K562 (cell line): Measurements from ENCODE around the gene NDST1. TPM values are rescaled to one million over a fixed set of nuclear protein-coding genes. Genes with fewer than 3 reads are reported as not detected.

Source experiments
- ATAC-seq: fragments of 200-7000 bp; cut with Tn5 transposase; 3 replicates; pipeline ENCODE4 v1.9.1; 2020; ENCODE audit warnings: moderate library complexity
- BruUV-seq: library from RNA; stranded (reverse); fragments of 400-500 nt; replicated peaks from 2 replicates; lab custom pipeline; 2021; lab: Mats Ljungman, UMichigan
- CTCF ChIA-PET: fragments of 300-600 bp; formaldehyde crosslinking; extraction: SDS; loops from one replicate; lab custom pipeline; 2021; ENCODE audit warnings: low intra/inter-chr PET ratio; lab: Yijun Ruan, JAX
- POLR2A ChIA-PET: fragments of 300-600, 350-650 bp; sonication (Branson Sonifier 250); formaldehyde crosslinking; extraction: SDS; loops from one replicate; lab custom pipeline; 2021; ENCODE audit warnings: antibody characterized with exemption, inconsistent platforms; lab: Yijun Ruan, JAX
- DNase-seq, 4 experiments: peaks; one replicate each; pipeline versions ENCODE4 v3.0.0 to v3.0.0-alpha.2; 2011 to 2018; ENCODE audit warnings: low spot score in 3 of 4, mixed read lengths in 3 of 4; ENCODE audit errors: extremely low read depth in 1 of 4
- FAIRE-seq: peaks from 2 replicates; lab custom pipeline; 2011; peaks lifted over from hg19 to GRCh38; lab: Jason Lieb, UNC
- H2AFZ ChIP-seq: 2 replicates; pipeline ENCODE4 v1.6.0; 2011; ENCODE audit warnings: low read depth, low read length, control low read depth, inconsistent platforms
- H3K27ac ChIP-seq: fragments of 200-600 bp; 3 replicates; pipeline ENCODE4 v1.8.0; 2011; ENCODE audit warnings: low read depth, mild to moderate bottlenecking, control low read depth, inconsistent platforms, low read length, moderate library complexity, mixed read lengths; ENCODE audit errors: extremely low read depth
- H3K27me3 ChIP-seq, 2 experiments: fragments of 300-600 bp in 1 of 2; 2 replicates in 1 of 2; 3 replicates in 1 of 2; pipeline versions ENCODE4 v1.6.0 to v1.8.0; 2011; ENCODE audit warnings: inconsistent platforms in 2 of 2, low read length in 2 of 2, mild to moderate bottlenecking in 1 of 2, mixed read lengths in 1 of 2, moderate library complexity in 1 of 2; ENCODE audit not compliant: control insufficient read depth in 2 of 2, insufficient read depth in 2 of 2
- H3K36me3 ChIP-seq: fragments of 300-600 bp; 3 replicates; pipeline ENCODE4 v1.8.0; 2011; ENCODE audit warnings: mild to moderate bottlenecking, low read length, inconsistent platforms; ENCODE audit not compliant: control insufficient read depth, insufficient read depth
- H3K4me1 ChIP-seq, 2 experiments: fragments of 200-600 bp in 1 of 2; replicated peaks in 1 of 2; 2 replicates in 1 of 2; 3 replicates in 1 of 2; pipeline versions ENCODE4 v1.5.1 to v1.8.0; 2011; ENCODE audit warnings: inconsistent platforms in 2 of 2, low read length in 2 of 2, mild to moderate bottlenecking in 1 of 2, mixed read lengths in 1 of 2, moderate library complexity in 1 of 2; ENCODE audit not compliant: control insufficient read depth in 2 of 2, insufficient read depth in 2 of 2
- H3K4me2 ChIP-seq: 2 replicates; pipeline ENCODE4 v1.6.1; 2011; ENCODE audit warnings: low read length, control low read depth, inconsistent platforms, mixed read lengths; ENCODE audit not compliant: insufficient read depth
- H3K4me3 ChIP-seq: fragments of 200-600 bp; sonication (generic), shearing (Covaris generic); 2 replicates; pipeline ENCODE4 v1.5.1; 2016; ENCODE audit warnings: control low read depth, inconsistent platforms
- H3K79me2 ChIP-seq: fragments of 200-600 bp; 3 replicates; pipeline ENCODE4 v1.8.0; 2011; ENCODE audit warnings: low read length, inconsistent platforms; ENCODE audit not compliant: control insufficient read depth, insufficient read depth
- H3K9ac ChIP-seq, 2 experiments: 2 replicates each; pipeline versions ENCODE4 v1.6.0 to v1.6.1; 2011; ENCODE audit warnings: low read depth in 2 of 2, low read length in 2 of 2, control low read depth in 1 of 2, inconsistent platforms in 1 of 2, mild to moderate bottlenecking in 1 of 2, mixed read lengths in 1 of 2; ENCODE audit not compliant: insufficient read depth in 1 of 2
- H3K9me1 ChIP-seq: one replicate; pipeline ENCODE4 v1.6.0; 2011; ENCODE audit warnings: inconsistent platforms, mild to moderate bottlenecking, low read length, moderate library complexity; ENCODE audit not compliant: control insufficient read depth, insufficient read depth
- H3K9me3 ChIP-seq: replicated peaks from 2 replicates; pipeline ENCODE4 v1.5.1; 2011; ENCODE audit warnings: low read depth, low read length, inconsistent platforms; ENCODE audit not compliant: control insufficient read depth, insufficient read depth
- H4K20me1 ChIP-seq: replicated peaks from 2 replicates; pipeline ENCODE4 v1.6.1; 2011; ENCODE audit warnings: low read length, inconsistent platforms, mixed read lengths; ENCODE audit not compliant: control insufficient read depth, insufficient read depth
- ATF1 ChIP-seq, 2 experiments: fragments of 450-650 bp in 1 of 2; IDR thresholded peaks; 2 replicates each; pipeline ENCODE4 v1.6.1; 2016; ENCODE audit warnings: missing compliant biosample characterization in 1 of 2, missing genetic modification characterization in 1 of 2
- ATF7 ChIP-seq: fragments of 450-650 bp; IDR thresholded peaks from 2 replicates; pipeline ENCODE4 v1.7.1; 2014; ENCODE audit warnings: mild to moderate bottlenecking, moderate library complexity
- CEBPG ChIP-seq, 3 experiments: fragments of 200-800 bp in 1 of 3; sonication (Bioruptor generic) in 1 of 3; sonication (generic) in 1 of 3; formaldehyde crosslinking in 1 of 3; IDR thresholded peaks in 2 of 3; conservative IDR thresholded peaks in 1 of 3; 2 replicates each; pipeline versions ENCODE4 v1.6.1 to v1.8.0; 2016 to 2022; ENCODE audit warnings: missing compliant biosample characterization in 2 of 3, missing genetic modification characterization in 2 of 3, mild to moderate bottlenecking in 1 of 3, missing genetic modification reagents in 1 of 3
- HNRNPL ChIP-seq: fragments of 200-400 bp; formaldehyde crosslinking; IDR thresholded peaks from 2 replicates; pipeline ENCODE4 v1.6.1; 2017; ENCODE audit warnings: low read depth, mild to moderate bottlenecking, low read length
- JUND ChIP-seq, 2 experiments: IDR thresholded peaks; 2 replicates in 1 of 2; 3 replicates in 1 of 2; pipeline ENCODE4 v1.6.1; 2011; ENCODE audit warnings: borderline replicate concordance in 2 of 2, low read depth in 2 of 2, low read length in 2 of 2, improper control_type of control experiment in 1 of 2, missing biosample characterization in 1 of 2, missing genetic modification characterization in 1 of 2, missing genetic modification reagents in 1 of 2
- KLF10 ChIP-seq: fragments of 250-450 bp; sonication (Bioruptor Pico); IDR thresholded peaks from 2 replicates; pipeline ENCODE4 v1.6.1; 2021; ENCODE audit warnings: matching md5 sums
- MTA3 ChIP-seq: fragments of 450-650 bp; formaldehyde crosslinking; IDR thresholded peaks from 2 replicates; pipeline ENCODE4 v1.6.1; 2017; ENCODE audit warnings: mild to moderate bottlenecking, borderline replicate concordance
- NFIC ChIP-seq: fragments of 450-650 bp; IDR thresholded peaks from 2 replicates; pipeline ENCODE4 v1.6.1; 2017; ENCODE audit warnings: mild to moderate bottlenecking, inconsistent platforms
- RBM15 ChIP-seq: fragments of 200-400 bp; formaldehyde crosslinking; IDR thresholded peaks from 2 replicates; pipeline ENCODE4 v1.6.1; 2018; ENCODE audit warnings: mild to moderate bottlenecking, low read length, moderate library complexity; ENCODE audit not compliant: insufficient read depth
- RBM39 ChIP-seq: fragments of 200-400 bp; formaldehyde crosslinking; optimal IDR thresholded peaks from 2 replicates; pipeline ENCODE3; 2018; ENCODE audit warnings: low read depth, low read length
- SMAD4 ChIP-seq: fragments of 250-450 bp; sonication (Bioruptor Pico); conservative IDR thresholded peaks from 2 replicates; pipeline ENCODE4 v1.8.0; 2021; ENCODE audit warnings: inconsistent platforms, mild to moderate bottlenecking, moderate library complexity
- SNRNP70 ChIP-seq: fragments of 200-400 bp; formaldehyde crosslinking; optimal IDR thresholded peaks from 2 replicates; pipeline ENCODE3; 2017; ENCODE audit warnings: low read depth, low read length
- TRIM24 ChIP-seq, 2 experiments: fragments of 450-650 bp; IDR thresholded peaks; 2 replicates each; pipeline ENCODE4 v1.6.1; 2016
- ZFP36 ChIP-seq: fragments of 150-350 bp; IDR thresholded peaks from 2 replicates; pipeline ENCODE4 v1.6.1; 2018; ENCODE audit warnings: low read length, low read depth; ENCODE audit not compliant: partially characterized antibody
- ZFPM2 ChIP-seq: fragments of 250-450 bp; sonication (Bioruptor Pico); IDR thresholded peaks from 2 replicates; pipeline ENCODE4 v1.5.1; 2022; ENCODE audit warnings: mild to moderate bottlenecking
- ZNF830 ChIP-seq: fragments of 250-450 bp; sonication (Bioruptor Pico); IDR thresholded peaks from 2 replicates; pipeline ENCODE4 v1.5.0; 2021; ENCODE audit warnings: mild to moderate bottlenecking
- WGBS: fragments of 100-300 bp; shearing (Covaris generic); methylation state at CpG from one replicate; pipeline ENCODE4 v1.1.6; 2016; ENCODE audit warnings: low coverage, mixed read lengths; ENCODE audit not compliant: insufficient coverage; ENCODE audit errors: missing lambda C conversion rate; 5-methylcytosine and 5-hydroxymethylcytosine counted together
- in situ Hi-C: fragments of 300-500 bp; cut with MboI; formaldehyde crosslinking; loops from 4 replicates; pipeline ENCODE4 v1.15.0; 2018; ENCODE audit warnings: inconsistent platforms, mixed read lengths
- intact Hi-C: fragments of 100-400 bp; cut with micrococcal nuclease; formaldehyde crosslinking; loops from 2 replicates; pipeline ENCODE4 v1.14.2; 2022
- polyA plus RNA-seq, 8 experiments: library from polyadenylated mRNA; depleted of rRNA in 4 of 8; stranded (reverse) in 5 of 8; unstranded in 3 of 8; fragments of >200 nt; fragmentation: Nextera tagmentation in 2 of 8; fragmentation: Illumina TruSeq in 1 of 8; extraction: Ambion mirVana in 2 of 8; extraction: Trizol in 1 of 8; gene quantifications; 2 replicates each; pipeline versions ENCODE4 v1.2.1 to v1.2.3, GENCODE V29; 2011 to 2014; ENCODE audit warnings: inconsistent platforms in 1 of 8, missing spikeins in 1 of 8
- total RNA-seq, 7 experiments: library from RNA; depleted of rRNA in 6 of 7; stranded (reverse); fragments of >200 nt in 6 of 7; fragmentation: Illumina TruSeq in 2 of 7; extraction: Trizol in 2 of 7; gene quantifications; 2 replicates each; pipeline versions ENCODE4 v1.2.1 to v1.2.3, GENCODE V29; 2011 to 2021; ENCODE audit warnings: low replicate concordance in 1 of 7
- TF ChIP-seq, protein P1 (sequence below), 2 experiments: fragments of 450-650 bp in 1 of 2; sonication (generic) in 1 of 2; formaldehyde crosslinking in 1 of 2; IDR thresholded peaks in 1 of 2; conservative IDR thresholded peaks in 1 of 2; 2 replicates each; pipeline versions ENCODE4 v1.6.1 to v1.8.1; 2016 to 2023; ENCODE audit warnings: mild to moderate bottlenecking in 2 of 2, moderate library complexity in 2 of 2, inconsistent platforms in 1 of 2, missing genetic modification reagents in 1 of 2
- TF ChIP-seq, protein P2 (sequence below): fragments of 250-450 bp; sonication (Bioruptor Pico); IDR thresholded peaks from 2 replicates; pipeline ENCODE4 v1.4.0; 2020; ENCODE audit warnings: borderline replicate concordance
- TF ChIP-seq, protein P3 (sequence below): sonication (generic); formaldehyde crosslinking; IDR thresholded peaks from 2 replicates; pipeline ENCODE4 v1.8.0; 2022; ENCODE audit warnings: mild to moderate bottlenecking, missing genetic modification reagents

NDST1 gene
- total and polyA plus RNA-seq, 9 of the 15 experiments (the other 6 are each of a cell fraction or from before 2014, with no cell fraction given) = 0.38 to 47.9 (median 9.9) TPM

DNA sequence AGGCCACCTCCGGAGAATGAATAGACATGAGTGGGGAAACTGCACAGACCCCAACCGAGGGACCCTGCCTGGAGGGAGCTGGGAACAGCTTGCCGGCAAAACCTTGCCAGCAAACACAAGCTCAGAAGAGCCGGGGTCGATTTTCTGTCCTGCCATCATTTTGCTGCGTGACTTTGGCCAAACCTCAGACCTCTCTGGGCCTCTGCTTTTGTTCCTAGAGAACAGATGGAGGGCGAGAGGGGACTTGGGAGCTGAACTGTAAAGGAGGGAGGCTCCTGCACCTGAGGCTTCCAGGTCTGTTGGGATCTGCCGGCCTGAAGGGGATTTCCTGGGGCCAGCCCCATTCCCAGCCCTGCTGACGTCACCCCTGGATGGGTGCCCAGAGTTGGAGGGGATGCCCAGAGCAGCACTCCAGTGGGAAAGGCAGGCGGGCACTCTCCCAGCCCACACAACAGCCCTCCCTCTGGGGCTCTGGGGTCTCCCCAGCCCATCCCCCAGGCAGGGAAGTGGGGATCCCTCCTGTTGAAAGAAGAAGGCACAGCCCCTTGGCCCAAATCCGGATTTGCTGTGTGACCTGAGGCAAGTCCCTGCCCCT lies 92.1 kb downstream of the NDST1 start:
- H4K20me1 ChIP-seq = peaks cover 7% of the 10 kb centered on the region
- in situ Hi-C loops (no loop called here), intact Hi-C loops (no loop called here)
- ChIA-PET CTCF (no interaction called here), POLR2A (no interaction called here)
- H3K4me1 ChIP-seq = peaks cover 9 to 11% of the 10 kb centered on the region in 2 experiments; a peak in 3 of 5 replicates
- no peak for FAIRE-seq
- no peaks in the 10 kb centered on the region for H3K9me1 ChIP-seq
- H3K27me3 ChIP-seq = peaks cover 28 to 64% of the 10 kb centered on the region in 2 experiments
- peak in 2 of 4 experiments; percentile 29 to 38 for DNase-seq
- no peak overlapping the region for H3K27ac ChIP-seq
- H3K9me3 ChIP-seq = no peaks in the 10 kb centered on the region
- H3K4me3 ChIP-seq = no peak overlapping the region
- BruUV-seq = no TSS peak
- WGBS = 5% methylated on average over 10 of the region's 11 CpGs
- no peaks in the 10 kb centered on the region for H3K79me2 ChIP-seq
- no peaks in the 10 kb centered on the region for H3K36me3 ChIP-seq
- no peak overlapping the region for H3K4me2 ChIP-seq
- H3K9ac ChIP-seq = no peak overlapping the region
- ATAC-seq = no peak
- H2AFZ ChIP-seq = no peak overlapping the region
- TF ChIP-seq RBM39 (no peak), CEBPG (CRISPR knock-in tag; IDR thresholded peaks at IDR 0.05) (no peak), CEBPG (tag; conservative IDR thresholded peaks at IDR 0.05 in 1 of 2, IDR thresholded peaks at IDR 0.05 in 1 of 2) (no peak), ZFPM2 (CRISPR knock-in tag) (no peak), TRIM24 (IDR thresholded peaks at IDR 0.05) (no peak), JUND (IDR thresholded peaks at IDR 0.05; ENCODE audit: borderline replicate concordance, low read depth, low read length) (0 out of 2 replicates have a peak, but pooled peaks have one; percentile 16), JUND (tag; IDR thresholded peaks at IDR 0.05; ENCODE audit: borderline replicate concordance, low read depth, low read length) (no peak), HNRNPL (no peak), ATF7 (peak; percentile 50; the same call in 1 of the 2 replicates), SNRNP70 (no peak), RBM15 (no peak), NFIC (peak; percentile 84), ZNF830 (CRISPR knock-in tag) (no peak), ATF1 (CRISPR knock-in tag; IDR thresholded peaks at IDR 0.05) (no peak), ATF1 (tag; IDR thresholded peaks at IDR 0.05) (peak; percentile 74), SMAD4 (CRISPR knock-in tag) (no peak), MTA3 (no peak), ZFP36 (peak; percentile 66), KLF10 (CRISPR knock-in tag) (no peak)
- TF ChIP-seq, protein P1, sequence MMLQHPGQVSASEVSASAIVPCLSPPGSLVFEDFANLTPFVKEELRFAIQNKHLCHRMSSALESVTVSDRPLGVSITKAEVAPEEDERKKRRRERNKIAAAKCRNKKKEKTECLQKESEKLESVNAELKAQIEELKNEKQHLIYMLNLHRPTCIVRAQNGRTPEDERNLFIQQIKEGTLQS (IDR thresholded peaks at IDR 0.05) = peak; percentile 81
- TF ChIP-seq, protein P1 (CRISPR knock-in tag; conservative IDR thresholded peaks at IDR 0.05) = no peak
- TF ChIP-seq, protein P2, sequence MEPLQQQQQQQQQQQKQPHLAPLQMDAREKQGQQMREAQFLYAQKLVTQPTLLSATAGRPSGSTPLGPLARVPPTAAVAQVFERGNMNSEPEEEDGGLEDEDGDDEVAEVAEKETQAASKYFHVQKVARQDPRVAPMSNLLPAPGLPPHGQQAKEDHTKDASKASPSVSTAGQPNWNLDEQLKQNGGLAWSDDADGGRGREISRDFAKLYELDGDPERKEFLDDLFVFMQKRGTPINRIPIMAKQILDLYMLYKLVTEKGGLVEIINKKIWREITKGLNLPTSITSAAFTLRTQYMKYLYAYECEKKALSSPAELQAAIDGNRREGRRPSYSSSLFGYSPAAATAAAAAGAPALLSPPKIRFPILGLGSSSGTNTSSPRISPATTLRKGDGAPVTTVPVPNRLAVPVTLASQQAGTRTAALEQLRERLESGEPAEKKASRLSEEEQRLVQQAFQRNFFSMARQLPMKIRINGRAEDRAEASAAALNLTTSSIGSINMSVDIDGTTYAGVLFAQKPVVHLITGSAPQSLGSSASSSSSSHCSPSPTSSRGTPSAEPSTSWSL (CRISPR knock-in tag) = no peak
- TF ChIP-seq, protein P3, sequence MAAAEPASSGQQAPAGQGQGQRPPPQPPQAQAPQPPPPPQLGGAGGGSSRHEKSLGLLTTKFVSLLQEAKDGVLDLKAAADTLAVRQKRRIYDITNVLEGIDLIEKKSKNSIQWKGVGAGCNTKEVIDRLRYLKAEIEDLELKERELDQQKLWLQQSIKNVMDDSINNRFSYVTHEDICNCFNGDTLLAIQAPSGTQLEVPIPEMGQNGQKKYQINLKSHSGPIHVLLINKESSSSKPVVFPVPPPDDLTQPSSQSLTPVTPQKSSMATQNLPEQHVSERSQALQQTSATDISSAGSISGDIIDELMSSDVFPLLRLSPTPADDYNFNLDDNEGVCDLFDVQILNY (CRISPR knock-in tag) = no peak
